Adrenal gland (tissue), 12 donors: ENCODE measurements around the gene ESYT2. TPM values are rescaled to one million over a fixed set of nuclear protein-coding genes. Genes with fewer than 3 reads are reported as not detected.

Experiments used
- DNase-seq, 7 donors: peaks; one replicate each; pipeline ENCODE4 v3.0.0-alpha.2; 2019 to 2020
- H3K27ac ChIP-seq, 5 donors: fragments of 200-600 bp; sonication (generic) in 4 of 5; 1 replicate in 3 of 5; 2 replicates in 2 of 5; pipeline versions ENCODE4 v1.5.1 to v1.8.0; 2016 to 2020; ENCODE audit warnings: mild to moderate bottlenecking in 1 of 5
- H3K27me3 ChIP-seq: fragments of 200-600 bp; 2 replicates; pipeline ENCODE4 v1.8.0; 2021
- H3K36me3 ChIP-seq, 2 donors: fragments of 200-600 bp; replicated peaks in 1 of 2; 1 replicate in 1 of 2; 2 replicates in 1 of 2; pipeline versions ENCODE4 v1.5.1 to v1.8.0; 2018 to 2022
- H3K4me1 ChIP-seq, 2 donors: fragments of 200-600 bp; replicated peaks in 1 of 2; 1 replicate in 1 of 2; 2 replicates in 1 of 2; pipeline versions ENCODE4 v1.5.1 to v1.8.0; 2018 to 2021
- H3K4me3 ChIP-seq, 4 donors: fragments of 200-600 bp; sonication (generic) in 3 of 4; one replicate each; pipeline ENCODE4 v1.5.1; 2016 to 2018
- H3K9me3 ChIP-seq, 3 donors: fragments of 200-600 bp; sonication (generic) in 1 of 3; replicated peaks in 1 of 3; 1 replicate in 2 of 3; 2 replicates in 1 of 3; pipeline versions ENCODE4 v1.5.1 to v1.8.0; 2016 to 2021
- CTCF ChIP-seq, 6 experiments: fragments of 450-650 bp in 4 of 6; fragments of 200-600 bp in 2 of 6; sonication (generic) in 1 of 6; IDR thresholded peaks; 1 replicate in 5 of 6; 2 replicates in 1 of 6; pipeline versions ENCODE4 v1.5.1 to v1.8.0; 2016 to 2021; ENCODE audit warnings: antibody characterized with exemption in 6 of 6, mild to moderate bottlenecking in 2 of 6, moderate library complexity in 1 of 6
- POLR2A ChIP-seq, 2 donors: fragments of 450-650 bp; IDR thresholded peaks; one replicate each; pipeline ENCODE4 v1.6.1; 2017; ENCODE audit warnings: antibody characterized with exemption in 2 of 2, mild to moderate bottlenecking in 2 of 2, moderate library complexity in 1 of 2
- WGBS, 4 donors: extraction: QIAGEN DNeasy Blood & Tissue Kit in 2 of 4; methylation state at CpG; one replicate each; pipeline versions ENCODE4 v1.1.5 to v1.1.7; 2013 to 2017; 5-methylcytosine and 5-hydroxymethylcytosine counted together
- intact Hi-C, 2 donors: fragments of 100-400 bp; cut with DNase I; formaldehyde crosslinking; loops; one replicate each; pipeline versions ENCODE4 v1.14.1 to v1.15.0; 2022 to 2023
- polyA plus RNA-seq, 3 donors: library from polyadenylated mRNA; stranded (reverse); fragments of 200-250 nt in 2 of 3; fragments of 350-450 nt in 1 of 3; fragmentation: Illumina TruSeq in 1 of 3; extraction: RNeasy Lipid Tissue Mini Kit (QIAGEN cat#74804) in 1 of 3; gene quantifications; one replicate each; pipeline ENCODE4 v1.2.3, GENCODE V29; 2013 to 2014
- total RNA-seq, 9 donors: library from RNA; depleted of rRNA in 4 of 9; stranded (reverse); fragments of >200 nt in 4 of 9; fragments of 120-200 nt in 1 of 9; fragmentation: NEBNext Ultra II Directional in 1 of 9; extraction: Animal tissue kit (Norgen Biotek cat#: 25700) in 1 of 9; gene quantifications; one replicate each; pipeline versions ENCODE4 v1.1.0 to v1.2.4, GENCODE V29; 2013 to 2023
- donor health status: healthy with polysubstance abuse.
- donor health status: Bipolar disorder and iron deficiency.
- donor health status: DM: yes; HTN: yes; CAD: no.
- donor health status: DM: no; HTN: no; CAD: no.
- donor health status: DM: no; HTN: no; CAD: no.
- donor health status: DM: yes; HTN: yes; CAD: no.

The ESYT2 gene
- total and polyA plus RNA-seq, 12 donors, result 16.8 to 104 (median 77.5) TPM

- H3K9me3 ChIP-seq, result no peaks in the 10 kb centered on the region
- intact Hi-C loops, result loop anchor here in 1 of 2 donors (5.0 kb wide), 1 partner anchor 45 kb away; the partner anchor contains the start of gene ESYT2
- 85 to 93% (median 90%) methylated on average over 17 of the region's 17 CpGs for WGBS, 4 donors
- peak overlapping the region in 2 of 5 donors; percentile 4 to 43 for H3K27ac ChIP-seq
- DNase-seq, result no peak
- H3K36me3 ChIP-seq, result peaks cover 0 to 20% of the 10 kb centered on the region in 2 donors
- H3K4me1 ChIP-seq, result peaks cover 14 to 20% of the 10 kb centered on the region in 2 donors
- no peak overlapping the region for H3K4me3 ChIP-seq
- TF ChIP-seq POLR2A (IDR thresholded peaks at IDR 0.05), result no peak
- TF ChIP-seq CTCF (IDR thresholded peaks at IDR 0.05), result no peak
- no peaks in the 10 kb centered on the region for H3K27me3 ChIP-seq
These were observed 47.2 kb downstream of the ESYT2 start for GRCh38 chr7:158781974-158782664.

- Histone ChIP-seq H3K9me3 (no peaks in the 10 kb centered on the region), H3K4me3 (no peak overlapping the region), H3K27ac (no peak overlapping the region), H3K27me3 (no peaks in the 10 kb centered on the region), H3K4me1 (peaks cover 14 to 20% of the 10 kb centered on the region in 2 donors), H3K36me3 (peaks cover 0 to 20% of the 10 kb centered on the region in 2 donors)
- no peak for TF ChIP-seq CTCF (IDR thresholded peaks at IDR 0.05)
- WGBS, 4 donors, result 93 to 96% (median 94%) methylated on average over 23 of the region's 23 CpGs
- DNase-seq, result no peak
- intact Hi-C loops, result loop anchor here in 1 of 2 donors (5.0 kb wide), 1 partner anchor 46 kb away; the partner anchor contains the start of gene ESYT2
These were observed 47.9 kb downstream of the ESYT2 start for GRCh38 chr7:158781217-158781973.

GRCh38 chr7:158779061-158780000 lies 50.0 kb downstream of the ESYT2 start:
- Histone ChIP-seq H3K4me1 (peaks cover 14 to 20% of the 10 kb centered on the region in 2 donors), H3K27me3 (no peaks in the 10 kb centered on the region), H3K36me3 (peaks cover 0 to 20% of the 10 kb centered on the region in 2 donors), H3K4me3 (no peak overlapping the region), H3K9me3 (no peaks in the 10 kb centered on the region), H3K27ac (peak overlapping the region in 2 of 5 donors; percentile 24 to 28)
- WGBS, 4 donors, result 24 to 44% (median 39%) methylated on average over 6 of the region's 6 CpGs
- no peak for TF ChIP-seq POLR2A (IDR thresholded peaks at IDR 0.05)
- TF ChIP-seq CTCF (IDR thresholded peaks at IDR 0.05), result no peak
- DNase-seq, result peak in 6 of 7 donors; percentile 31 to 71 (median 50)
- intact Hi-C loops, result no loop called here
